T-helper 1 cell (primary cell): ENCODE measurements around the gene PACS2.

Experiments
- DNase-seq, 5 donors: peaks; one replicate each; pipeline ENCODE4 v3.0.0-alpha.2; 2012 to 2020

PACS2 gene

DNA sequence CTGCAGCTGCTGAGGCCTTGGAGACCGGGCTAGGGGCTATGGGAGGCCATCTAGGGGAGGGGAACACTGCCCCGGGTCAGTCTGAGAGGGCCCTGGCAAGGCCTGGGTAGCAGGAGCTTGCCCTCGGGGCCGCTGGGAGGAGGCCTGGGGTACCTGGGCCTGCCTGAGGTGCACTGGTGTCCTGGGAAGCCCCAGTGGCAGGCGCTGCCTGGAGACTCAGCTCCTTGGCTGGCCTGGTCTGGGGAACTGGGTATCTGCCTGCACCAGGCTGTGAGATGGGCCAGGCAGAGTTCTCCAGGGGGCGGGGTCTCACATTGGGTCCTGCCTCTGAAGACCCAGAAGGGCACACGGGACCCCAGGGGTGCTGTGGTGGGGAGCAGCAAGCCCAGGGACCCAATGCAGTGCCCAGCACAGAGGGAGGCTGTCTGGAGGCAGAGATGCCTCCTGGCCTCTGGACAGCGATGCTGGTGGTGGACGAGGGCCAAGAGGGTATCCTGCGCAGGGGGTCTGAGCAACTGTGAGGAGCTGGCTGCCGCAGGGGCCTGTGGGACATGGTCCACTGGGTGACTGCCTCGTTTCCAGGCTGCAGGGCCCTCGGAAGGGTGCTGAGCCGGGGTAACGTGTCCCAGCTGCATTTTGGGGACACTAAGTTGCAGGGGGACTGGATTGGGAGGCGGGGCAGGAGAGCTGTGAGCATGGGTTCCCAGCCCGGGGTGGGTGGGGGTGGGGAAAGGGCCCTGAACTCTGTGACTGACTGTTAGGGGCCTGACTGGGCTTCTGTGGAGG, 97.6 kb downstream of the PACS2 start:
- DNase-seq: no peak

DNA sequence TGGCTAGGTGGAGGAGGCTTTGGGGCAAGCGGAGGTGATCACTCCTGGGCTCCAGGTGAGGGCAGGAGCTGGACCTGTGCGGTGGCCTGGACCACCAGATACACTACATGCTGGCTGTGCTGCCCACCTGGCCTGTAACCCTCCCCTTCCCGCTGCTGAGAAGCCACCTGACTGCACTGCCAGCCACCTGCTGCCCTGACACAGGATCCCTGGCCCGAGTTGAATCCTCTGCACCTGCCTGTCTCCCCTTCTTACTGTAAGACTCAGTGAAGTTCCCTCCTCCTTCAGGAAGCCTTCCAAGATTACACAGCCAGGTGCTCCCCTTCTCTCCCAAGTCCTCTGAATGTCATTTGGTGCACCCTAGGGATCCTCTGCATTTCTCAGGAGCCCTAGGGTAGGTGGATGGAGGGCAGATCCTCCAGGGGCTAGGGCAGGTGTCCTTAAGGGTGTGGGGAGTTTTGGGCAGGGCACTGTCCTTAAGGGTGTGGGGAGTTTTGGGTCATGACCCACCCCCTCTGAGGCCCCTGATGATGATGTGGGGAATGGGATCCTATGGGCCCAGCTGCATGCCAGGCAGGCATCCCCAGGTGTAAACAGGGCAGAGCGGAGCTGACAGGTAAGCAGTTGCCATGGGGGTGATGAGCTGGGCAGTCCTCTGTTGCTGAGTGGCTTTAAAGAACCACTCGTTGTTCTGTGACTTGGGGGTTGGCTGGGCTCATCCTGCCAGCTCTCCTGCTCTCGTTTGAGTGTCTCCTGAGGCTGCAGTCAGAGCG, 98.4 kb downstream of the PACS2 start:
- DNase-seq: no peak

DNA sequence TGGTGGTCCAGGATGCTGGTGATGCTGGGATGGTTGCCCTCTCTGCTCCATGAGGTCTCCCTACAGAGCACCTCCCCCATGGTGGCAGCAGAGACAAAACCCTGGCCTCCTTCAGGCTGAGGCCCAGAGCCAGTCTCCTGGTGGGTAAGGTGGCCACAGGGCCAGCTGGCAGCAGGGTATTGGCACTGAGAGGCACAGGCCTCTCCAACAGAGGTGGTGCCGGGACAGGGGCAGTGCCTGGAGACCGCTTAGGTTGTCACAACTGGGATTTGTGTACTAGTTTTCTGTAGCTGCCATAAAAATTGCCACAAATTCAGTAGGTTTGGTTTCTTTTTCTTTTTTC, 99.0 kb downstream of the PACS2 start:
- DNase-seq: no peak

DNA sequence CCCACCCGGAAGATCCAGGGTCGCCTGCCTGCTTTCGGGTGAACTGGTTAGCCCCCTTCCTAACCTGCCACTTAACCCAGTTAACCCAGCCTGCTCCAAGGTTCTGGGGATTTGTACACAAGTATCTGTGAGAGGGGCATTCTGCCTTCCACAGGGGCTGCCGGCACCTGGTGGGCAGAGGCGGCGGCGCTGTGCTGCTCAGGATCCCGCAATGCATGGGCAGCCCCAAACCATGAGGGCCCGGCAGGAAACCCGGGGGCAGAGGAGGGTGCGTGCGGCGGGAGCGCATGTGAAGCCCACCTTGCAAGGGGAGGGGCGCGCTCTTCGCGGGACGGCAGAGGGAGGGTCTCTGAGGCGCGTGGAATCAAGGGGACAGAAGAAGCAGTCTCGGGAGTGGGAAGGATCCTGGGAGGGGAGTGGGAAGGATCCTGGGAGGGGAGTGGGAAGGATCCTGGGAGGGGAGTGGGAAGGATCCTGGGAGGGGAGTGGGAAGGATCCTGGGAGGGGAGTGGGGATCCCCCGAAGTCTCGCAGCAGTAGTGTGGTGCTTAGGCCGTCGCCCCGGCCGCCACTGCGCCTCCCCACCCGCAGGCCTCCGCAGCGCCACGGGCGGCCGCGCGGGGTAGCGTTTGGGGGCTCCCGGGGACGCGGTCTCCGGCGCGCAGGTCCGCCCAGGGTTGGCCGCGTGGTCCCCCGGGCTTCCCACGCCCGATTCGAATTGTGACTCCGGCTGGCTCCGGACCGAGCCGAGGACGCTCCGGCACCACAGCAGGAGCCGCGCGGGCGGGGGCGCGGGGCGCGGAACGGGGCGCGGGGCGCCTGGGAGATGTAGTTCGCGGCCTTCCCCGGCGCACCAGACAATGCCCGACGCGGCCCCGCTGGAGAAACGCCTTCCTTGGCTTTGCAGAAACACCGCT, 100.2 kb downstream of the PACS2 start:
- DNase-seq: peak in 4 of 5 donors; percentile 31 to 43 (median 35)

DNA sequence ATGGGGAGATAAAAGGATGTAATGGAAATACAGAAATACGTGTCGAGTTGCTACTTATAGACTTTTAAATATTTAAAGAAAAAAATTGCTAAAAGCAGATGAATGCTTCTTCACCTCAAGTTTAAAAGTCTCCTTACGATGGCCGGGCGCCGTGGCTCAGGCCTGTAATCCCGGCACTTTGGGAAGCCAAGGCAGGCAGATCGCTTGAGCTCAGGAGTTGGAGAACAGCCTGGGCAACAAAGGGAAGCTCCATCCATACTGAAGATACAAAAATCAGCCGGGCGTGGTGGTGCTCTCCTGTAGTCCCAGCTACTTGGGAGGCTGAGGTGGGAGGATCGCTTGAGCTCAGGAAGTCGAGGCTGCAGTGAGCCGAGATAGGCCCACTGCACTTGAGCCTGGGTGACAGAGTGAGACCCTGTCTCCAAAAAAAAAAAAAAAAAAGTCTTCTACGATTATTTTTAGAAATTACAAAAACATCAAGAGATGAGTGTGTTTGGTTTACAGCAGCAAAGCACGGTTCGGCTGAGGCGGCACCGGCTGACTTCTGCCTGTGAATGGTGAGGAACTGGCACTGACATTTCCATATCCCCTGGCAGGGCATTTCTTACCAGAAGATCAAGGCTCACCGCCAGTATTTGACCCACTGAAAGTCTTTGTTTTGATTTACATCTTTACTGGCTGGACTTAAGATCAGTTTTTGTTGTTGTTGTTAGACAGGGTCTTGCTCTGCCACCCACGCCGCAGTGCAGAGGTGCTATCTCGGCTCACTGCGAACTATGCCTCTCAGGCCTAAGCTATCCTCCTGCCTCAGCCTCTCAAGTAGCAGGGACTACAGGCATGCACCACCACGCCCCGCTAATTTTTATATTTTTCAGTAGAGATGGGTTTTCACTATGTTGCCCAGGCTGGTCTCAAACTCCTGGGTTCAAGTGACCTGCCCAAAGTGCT, 101.2 kb downstream of the PACS2 start:
- no peak for DNase-seq

DNA sequence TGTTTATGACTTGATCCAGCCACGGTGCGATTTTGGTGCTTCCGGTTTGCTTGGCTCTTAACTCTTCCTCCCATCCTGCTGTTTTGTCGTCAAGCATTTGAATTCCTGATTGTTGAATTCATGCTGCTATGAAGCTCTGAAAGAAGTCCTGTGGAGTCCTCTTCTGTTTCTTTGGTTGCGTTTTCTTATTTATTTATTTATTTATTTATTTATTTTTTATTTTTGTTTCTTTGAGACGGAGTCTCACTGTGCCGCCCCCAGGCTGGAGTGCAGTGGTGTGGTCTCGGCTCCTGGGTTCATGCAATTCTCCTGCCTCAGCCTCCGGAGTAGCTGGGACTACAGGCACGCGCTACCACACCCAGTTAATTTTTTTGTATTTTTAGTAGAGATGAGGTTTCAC, 102.1 kb downstream of the PACS2 start:
- DNase-seq: no peak

DNA sequence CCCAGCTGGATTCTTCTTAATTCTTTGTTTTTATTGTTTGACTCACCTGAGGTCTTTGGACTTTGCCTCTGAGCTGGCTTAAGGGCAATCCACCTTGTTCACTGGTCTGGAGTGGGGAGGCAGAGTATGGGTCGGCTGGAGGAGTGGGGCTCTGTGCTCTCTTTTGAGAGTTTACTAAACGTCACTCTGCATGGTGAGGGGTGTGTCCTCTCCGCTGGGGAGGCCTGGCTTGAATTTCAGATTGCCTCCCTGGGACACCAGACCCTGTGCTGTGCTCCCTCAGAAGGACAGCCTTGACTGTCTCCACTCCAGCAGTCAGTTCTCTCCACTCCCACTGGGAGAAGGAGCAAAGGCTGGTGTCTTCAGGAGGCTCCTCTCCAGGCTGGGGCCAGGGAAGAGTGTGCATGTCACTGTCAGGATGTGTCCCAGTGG, 103.2 kb downstream of the PACS2 start:
- DNase-seq: no peak

DNA sequence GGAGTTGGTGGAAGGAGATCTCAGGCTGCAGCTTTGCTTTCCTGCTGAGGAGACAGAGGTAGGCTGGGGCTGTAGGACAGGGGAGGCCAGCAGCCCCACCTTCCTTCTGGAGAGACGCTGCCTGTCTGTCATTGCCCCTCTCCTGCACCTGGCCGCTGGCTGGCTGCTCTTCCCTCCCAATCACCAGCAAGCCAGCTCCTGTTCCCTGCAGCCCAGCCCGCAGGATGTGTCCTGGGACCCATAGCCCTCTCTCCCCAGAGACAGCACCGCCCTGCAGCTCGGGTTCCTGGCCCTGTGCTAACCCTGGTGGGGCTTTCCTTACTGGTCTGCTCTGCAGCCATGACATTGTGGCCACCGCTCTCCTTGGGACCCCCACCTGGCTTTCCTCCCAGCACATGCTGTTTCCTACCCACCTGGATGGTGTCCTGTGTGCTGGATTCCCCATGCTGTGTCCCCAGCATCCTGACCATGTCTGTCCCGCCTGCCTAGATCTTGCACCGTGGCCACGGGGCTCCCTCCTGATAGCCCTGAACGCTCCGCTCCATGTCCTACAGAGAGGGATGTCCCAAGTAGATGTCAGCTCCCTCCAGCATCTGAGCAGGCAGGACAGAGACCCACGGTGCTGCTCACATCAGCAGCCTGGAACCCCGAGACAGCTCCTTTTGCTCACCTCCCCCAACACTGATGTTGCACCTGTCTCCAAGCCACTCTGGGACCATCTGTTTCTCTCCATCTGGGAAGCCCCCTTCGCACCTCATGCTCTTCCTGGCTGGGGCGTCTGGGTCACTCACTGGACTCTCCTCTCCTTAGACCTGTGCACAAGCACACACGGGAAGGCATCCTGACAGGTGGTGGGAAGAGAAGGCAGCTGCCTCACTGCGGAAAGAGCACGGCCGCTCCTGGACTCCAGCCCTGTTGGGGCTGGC, 104.0 kb downstream of the PACS2 start:
- DNase-seq: no peak

DNA sequence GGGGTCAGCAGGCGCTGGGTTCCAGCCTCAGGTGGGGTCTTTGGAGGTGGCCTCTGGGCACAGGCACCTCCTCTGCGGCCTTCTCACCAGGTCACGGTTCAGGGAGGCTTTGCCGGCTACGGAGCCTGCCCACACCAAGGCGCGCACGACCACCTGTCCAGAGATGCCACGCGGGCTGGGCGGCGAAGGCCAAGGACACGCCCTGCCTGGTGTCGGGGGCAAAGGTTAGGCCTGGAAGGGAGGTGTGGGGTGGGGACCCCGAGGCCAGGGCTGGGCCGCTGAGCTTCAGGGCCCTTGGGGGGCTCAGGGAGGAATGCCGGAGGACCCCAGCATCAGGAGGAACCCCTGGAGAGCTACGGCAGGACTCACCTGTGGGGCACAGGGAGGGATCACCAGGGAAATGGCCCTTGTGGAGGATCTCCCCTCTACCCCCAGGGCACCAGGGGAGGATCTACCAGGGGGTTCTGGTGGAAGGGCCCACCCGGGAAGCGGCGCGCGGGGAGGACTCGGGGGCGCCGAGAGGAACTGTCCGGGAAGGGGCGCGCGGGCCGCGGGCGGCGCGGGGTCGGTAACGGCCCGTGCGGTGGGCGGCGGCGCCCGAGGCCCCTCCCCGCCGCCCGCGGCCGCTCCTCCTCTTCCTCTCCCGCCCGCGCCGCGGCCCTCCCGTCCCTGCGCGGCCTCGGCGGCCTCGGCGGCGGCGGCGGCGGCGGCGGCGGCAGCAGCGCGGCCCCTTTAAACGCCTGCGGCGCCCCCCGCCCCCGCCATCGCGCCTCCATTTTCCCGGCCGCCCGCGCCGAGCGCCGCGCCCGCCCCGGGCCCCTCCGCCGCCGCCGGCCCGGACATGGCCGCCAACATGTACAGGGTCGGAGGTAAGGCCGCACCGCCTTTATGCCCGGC, 104.9 kb downstream of the PACS2 start, which contains the start of gene MTA1:
TSS of gene MTA1 (plus strand) at position 633 of the 897 bp plus-strand sequence. CDS start at position 842, 209 bp downstream.
- peak in 3 of 5 donors; percentile 23 to 58 (median 33) for DNase-seq

DNA sequence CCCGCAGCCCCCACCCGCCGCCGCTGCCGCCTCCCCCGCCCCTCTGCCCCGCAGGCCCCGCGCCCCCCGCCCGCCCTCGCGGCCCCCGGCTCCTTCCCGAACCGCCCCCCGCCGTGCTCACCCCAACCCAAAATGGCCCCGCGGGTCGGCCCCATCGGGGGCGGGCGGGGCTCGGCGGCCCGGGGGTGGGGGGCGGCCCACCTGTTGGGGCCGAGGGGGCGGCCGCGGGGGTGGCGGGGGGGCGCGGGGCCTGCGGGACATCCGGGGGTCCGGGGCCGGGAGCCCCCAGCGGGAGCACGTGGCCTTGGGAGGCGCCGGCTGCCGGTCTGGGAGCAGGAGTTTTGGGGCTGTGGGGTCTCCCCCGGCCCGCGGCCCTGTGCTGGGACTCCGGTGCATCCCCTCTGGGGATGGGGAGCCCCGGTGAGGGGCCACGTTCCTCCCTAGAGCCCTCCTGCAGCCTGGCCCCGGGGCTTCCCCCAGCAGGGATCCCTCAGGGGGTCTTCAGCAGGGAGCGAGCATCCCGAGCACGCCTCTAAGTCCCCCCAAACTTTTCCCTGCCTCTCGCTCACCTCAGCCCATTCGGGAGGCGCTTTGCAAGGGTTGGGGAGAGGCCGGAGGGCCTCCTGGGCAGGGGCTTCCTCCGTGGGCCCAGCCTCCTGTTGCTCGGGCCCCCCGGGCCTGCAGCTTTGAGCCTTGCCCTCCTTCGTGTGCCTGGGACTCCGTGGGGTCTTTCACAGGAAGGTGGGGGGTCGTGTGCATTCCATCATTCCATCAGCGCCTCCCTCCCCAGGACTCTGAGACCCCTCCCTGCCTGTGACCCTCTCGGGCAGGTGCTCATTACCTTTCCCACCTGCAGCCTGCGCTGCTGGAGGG, 105.8 kb downstream of the PACS2 start:
- peak in 1 of 5 donors; percentile 24 for DNase-seq

DNA sequence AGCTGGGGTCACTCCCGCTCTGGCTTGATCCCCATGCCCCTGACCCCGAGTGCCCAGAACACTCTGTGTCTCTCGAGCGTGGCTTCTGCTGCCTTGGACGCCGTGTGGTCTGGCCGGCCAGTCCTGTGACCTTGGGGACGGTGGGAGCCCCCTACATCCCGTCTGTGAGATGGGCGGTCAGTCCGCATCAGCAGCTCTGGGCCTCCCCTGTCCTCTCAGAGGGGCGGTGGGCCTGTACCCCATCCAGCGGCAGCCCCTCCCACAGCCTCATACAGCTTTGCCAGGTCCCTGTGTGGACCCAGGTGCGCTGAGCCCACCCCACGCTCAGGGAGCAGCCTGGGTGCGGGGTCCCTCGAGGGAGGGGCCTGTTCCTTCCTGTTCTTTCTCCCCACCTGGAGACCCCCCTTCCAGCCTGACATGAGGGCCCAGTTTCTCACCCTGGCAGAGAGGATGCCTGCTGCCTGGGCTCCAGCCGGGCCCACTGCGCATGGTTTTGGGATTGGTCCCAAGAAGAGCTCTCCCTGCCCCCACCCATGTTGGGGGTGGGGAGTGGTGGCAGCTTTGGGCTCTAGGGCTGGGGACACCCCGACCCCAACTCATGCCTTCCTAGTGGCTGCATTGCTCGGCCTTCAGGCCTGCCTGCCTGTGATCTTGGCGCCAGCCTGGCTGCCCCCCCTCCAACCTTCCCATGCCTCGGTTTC, 106.6 kb downstream of the PACS2 start:
- no peak for DNase-seq

DNA sequence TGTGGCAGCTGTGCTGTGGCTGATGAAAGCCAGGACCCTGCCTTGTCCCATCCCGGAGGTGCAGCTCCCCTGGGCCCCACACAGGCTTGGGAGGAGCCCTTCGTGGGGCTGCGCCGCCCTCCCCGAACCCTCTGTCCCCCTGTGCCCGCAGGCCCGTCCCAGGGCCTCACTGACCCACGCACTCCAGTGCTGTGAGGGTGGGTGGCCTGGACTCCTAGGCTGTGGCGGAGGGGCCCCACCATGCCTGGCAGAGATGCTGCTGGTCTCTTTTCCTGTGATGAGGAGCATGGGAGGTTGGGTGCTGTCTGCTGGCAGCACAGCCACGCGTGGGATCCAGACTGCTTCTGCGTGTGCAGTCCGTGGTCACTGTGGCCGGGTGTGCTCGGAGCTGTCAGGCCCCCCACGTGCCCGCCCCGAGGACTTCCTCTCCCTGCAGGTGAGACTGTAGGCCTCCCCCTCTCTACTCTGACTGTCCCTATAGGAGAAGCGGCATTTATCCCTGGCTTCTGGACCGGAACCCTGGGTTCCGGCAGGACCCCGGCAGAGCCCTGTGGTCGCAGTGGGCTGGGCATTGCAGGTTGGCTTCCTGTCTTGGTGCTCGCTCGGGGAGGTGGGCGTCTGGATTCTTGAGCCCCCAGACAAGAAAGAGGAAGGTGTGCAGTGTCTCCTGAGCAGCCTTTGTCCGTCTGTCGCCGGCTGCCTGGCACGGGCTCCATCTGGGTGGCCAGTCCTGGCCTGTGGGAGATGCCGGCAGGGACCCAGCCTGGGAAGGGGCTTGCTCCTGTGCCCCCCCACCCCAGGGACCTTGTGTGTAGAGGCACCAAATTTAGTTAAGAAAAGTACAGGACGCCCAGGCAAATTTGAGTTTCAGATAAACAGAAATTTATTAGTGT, 107.4 kb downstream of the PACS2 start:
- no peak for DNase-seq

DNA sequence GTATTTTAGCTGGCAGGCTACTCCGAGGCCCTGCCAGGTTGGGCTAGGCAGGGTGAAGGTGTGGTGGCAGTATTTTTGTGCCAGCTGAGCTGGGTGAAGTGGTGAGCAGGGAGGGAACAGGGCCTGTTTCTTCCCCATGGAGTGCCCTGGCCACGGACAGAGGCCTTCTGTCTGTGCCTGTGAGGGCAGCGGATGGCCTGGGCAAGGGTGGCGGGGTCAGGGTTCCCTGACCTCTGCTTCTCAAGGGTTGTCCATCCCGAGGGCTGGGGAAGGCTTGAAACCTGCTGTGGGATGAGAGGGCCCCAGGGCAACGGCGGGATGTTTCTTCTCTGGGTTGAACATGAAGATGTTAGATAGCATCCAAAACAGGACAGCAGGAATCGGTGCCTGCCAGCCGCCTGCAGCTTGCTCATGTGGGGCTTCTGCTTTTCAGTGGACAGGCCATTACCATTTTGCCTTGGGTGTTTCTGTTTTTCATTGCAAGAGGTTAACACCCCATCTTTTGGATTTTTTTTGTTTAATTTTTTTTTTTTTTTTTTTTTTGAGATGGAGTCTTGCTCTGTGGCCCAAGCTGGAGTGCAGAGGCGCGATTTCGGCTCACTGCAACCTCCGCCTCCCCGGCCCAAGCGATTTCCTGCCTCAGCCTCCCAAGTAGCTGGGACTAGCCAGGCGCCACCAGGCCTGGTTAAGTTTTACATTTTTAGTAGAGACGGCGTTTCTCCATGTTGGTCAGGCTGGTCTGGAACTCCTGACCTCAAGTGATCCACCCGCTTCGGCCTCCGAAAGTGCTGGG, 108.3 kb downstream of the PACS2 start:
- DNase-seq: no peak

DNA sequence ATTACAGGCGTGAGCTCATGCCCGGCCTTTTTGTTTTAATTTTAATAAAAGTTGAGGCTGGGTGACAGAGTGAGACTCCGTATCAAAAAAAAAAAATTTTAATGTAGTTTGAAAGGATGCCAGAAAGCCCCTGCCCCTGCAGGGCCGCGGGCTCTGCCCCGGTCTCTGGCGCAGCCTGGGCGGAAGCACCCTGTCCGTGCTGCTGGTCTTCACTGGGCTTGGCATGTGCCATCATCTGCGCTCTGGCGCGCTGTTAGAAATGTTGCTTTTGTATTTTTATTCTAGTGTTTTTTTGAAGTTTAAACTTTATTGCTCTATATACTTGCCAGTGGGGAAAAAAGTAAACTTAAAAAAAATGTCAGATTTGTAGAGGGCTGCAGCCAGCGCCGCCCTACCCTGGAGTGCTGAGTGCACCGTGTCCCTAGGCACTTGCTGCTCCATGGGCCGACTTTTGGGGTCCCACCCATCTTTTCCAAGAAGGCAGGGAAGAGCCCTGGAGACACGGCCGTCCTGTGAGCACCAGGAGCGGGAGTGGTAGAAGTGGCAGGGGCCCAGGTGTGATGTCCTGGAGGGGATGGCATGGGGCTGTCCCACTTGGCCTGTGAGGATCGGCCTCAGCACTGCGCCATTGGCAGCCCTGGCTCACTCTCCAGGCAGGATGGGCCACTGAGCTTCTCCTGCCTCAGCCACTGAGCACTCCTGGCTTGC, 109.1 kb downstream of the PACS2 start:
- DNase-seq: no peak

DNA sequence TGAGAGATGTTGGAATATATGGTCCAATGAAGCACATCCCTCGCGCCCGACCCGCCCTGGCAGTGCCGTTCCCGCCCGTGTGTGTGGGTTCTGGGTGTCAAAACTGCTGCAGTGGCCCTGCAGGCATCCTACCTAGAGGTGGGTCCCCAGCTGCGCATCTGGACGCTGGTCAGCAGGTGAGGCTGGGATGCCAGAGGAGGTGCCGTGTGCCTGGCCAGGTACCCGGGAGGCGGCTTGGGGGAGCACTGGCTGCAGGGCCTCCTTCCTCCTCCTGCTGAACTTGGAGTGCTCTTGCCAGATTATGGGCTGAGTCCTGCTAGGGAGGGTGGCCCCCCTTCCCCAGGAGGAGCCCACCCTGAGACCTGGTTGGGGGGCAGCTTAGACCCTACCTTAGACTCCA, 110.3 kb downstream of the PACS2 start:
- no peak for DNase-seq
